ENCODE data around the gene NOM1. TPM values are rescaled to one million over a fixed set of nuclear protein-coding genes. Genes with fewer than 3 reads are reported as not detected.

NOM1 gene
- total RNA-seq, 1 experiment from 2014 or later, result 30.3 TPM

DNA sequence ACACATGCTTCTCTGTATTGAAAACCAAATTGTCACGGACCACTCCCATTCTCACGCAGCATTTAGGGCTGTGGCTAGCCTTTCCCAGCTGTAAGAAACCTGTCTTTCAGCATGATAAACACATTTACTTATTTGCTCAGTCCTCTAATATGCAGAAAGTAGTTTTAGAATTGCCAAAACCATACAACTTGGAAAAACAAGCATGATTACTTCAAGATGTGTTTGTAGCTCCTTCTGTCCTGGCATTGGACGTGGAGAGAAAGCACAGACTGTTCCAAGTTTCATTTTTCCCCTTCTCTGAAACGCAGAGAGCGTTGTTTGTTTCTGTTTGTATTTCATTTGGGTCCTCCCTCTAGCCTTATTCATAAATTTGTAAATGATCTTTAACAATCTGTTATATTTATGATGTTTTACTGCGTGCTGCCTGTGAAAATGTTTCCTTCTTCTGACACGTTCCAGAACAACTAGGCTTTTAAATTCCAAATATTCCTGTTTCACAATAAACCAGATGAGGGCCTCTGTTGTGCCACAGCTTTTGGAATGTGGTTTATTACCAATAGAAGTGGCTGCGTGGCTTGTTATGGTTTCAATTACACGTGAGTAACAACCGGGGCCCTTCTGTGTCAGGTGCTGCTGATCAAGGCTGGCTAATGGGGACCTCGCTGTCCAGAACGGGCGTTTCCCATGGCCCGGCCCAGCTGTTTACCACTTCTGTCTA lies 34.8 kb downstream of the NOM1 start:
- Histone ChIP-seq H3K27me3 (ENCODE audit: control insufficient read depth, insufficient read depth, low read length) (no peaks in the 10 kb centered on the region), H3K9me3 (ENCODE audit: control insufficient read depth, insufficient read depth, low read depth, low read length) (no peaks in the 10 kb centered on the region), H3K4me3 (ENCODE audit: low read depth in 2 of 2, low read length in 2 of 2) (no peak overlapping the region), H3K36me3 (ENCODE audit: control insufficient read depth, insufficient read depth, low read length) (peaks cover 3% of the 10 kb centered on the region; the same call in 1 of the 2 replicates), H3K4me1 (ENCODE audit: control insufficient read depth, insufficient read depth, low read length) (no peaks in the 10 kb centered on the region), H3K27ac (ENCODE audit: low read length) (no peak overlapping the region)
- POLR2A ChIA-PET, result no interaction called here
- TF ChIP-seq, protein P1, sequence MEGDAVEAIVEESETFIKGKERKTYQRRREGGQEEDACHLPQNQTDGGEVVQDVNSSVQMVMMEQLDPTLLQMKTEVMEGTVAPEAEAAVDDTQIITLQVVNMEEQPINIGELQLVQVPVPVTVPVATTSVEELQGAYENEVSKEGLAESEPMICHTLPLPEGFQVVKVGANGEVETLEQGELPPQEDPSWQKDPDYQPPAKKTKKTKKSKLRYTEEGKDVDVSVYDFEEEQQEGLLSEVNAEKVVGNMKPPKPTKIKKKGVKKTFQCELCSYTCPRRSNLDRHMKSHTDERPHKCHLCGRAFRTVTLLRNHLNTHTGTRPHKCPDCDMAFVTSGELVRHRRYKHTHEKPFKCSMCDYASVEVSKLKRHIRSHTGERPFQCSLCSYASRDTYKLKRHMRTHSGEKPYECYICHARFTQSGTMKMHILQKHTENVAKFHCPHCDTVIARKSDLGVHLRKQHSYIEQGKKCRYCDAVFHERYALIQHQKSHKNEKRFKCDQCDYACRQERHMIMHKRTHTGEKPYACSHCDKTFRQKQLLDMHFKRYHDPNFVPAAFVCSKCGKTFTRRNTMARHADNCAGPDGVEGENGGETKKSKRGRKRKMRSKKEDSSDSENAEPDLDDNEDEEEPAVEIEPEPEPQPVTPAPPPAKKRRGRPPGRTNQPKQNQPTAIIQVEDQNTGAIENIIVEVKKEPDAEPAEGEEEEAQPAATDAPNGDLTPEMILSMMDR (IDR thresholded peaks at IDR 0.05), result no peak
- TF ChIP-seq TCF7L2 (IDR thresholded peaks at IDR 0.05; ENCODE audit: low read depth, low read length) (no peak), POLR2AphosphoS5 (IDR thresholded peaks at IDR 0.05; ENCODE audit: low read depth, low read length) (no peak), SIN3A (IDR thresholded peaks at IDR 0.05; ENCODE audit: borderline replicate concordance, insufficient read depth, low read depth, low read length) (no peak)
- TF ChIP-seq, protein P2, sequence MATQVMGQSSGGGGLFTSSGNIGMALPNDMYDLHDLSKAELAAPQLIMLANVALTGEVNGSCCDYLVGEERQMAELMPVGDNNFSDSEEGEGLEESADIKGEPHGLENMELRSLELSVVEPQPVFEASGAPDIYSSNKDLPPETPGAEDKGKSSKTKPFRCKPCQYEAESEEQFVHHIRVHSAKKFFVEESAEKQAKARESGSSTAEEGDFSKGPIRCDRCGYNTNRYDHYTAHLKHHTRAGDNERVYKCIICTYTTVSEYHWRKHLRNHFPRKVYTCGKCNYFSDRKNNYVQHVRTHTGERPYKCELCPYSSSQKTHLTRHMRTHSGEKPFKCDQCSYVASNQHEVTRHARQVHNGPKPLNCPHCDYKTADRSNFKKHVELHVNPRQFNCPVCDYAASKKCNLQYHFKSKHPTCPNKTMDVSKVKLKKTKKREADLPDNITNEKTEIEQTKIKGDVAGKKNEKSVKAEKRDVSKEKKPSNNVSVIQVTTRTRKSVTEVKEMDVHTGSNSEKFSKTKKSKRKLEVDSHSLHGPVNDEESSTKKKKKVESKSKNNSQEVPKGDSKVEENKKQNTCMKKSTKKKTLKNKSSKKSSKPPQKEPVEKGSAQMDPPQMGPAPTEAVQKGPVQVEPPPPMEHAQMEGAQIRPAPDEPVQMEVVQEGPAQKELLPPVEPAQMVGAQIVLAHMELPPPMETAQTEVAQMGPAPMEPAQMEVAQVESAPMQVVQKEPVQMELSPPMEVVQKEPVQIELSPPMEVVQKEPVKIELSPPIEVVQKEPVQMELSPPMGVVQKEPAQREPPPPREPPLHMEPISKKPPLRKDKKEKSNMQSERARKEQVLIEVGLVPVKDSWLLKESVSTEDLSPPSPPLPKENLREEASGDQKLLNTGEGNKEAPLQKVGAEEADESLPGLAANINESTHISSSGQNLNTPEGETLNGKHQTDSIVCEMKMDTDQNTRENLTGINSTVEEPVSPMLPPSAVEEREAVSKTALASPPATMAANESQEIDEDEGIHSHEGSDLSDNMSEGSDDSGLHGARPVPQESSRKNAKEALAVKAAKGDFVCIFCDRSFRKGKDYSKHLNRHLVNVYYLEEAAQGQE (IDR thresholded peaks at IDR 0.05; ENCODE audit: insufficient read depth in 1 of 2, low read depth in 2 of 2, low read length in 1 of 2), result no peak
- intact Hi-C loops (cut with micrococcal nuclease; ENCODE audit: unreplicated experiment) (no loop called here), in situ Hi-C loops (cut with HindIII; ENCODE audit: low pct_unique_long_range_greater_than_20kb, low sequenced_read_pairs) (no loop called here)
- ATAC-seq, result no peak
- CTCF ChIA-PET, result no interaction called here
- DNase-seq (ENCODE audit: low read depth, low spot score), result no peak
- no TSS peak for BruUV-seq (replicated peaks)

DNA sequence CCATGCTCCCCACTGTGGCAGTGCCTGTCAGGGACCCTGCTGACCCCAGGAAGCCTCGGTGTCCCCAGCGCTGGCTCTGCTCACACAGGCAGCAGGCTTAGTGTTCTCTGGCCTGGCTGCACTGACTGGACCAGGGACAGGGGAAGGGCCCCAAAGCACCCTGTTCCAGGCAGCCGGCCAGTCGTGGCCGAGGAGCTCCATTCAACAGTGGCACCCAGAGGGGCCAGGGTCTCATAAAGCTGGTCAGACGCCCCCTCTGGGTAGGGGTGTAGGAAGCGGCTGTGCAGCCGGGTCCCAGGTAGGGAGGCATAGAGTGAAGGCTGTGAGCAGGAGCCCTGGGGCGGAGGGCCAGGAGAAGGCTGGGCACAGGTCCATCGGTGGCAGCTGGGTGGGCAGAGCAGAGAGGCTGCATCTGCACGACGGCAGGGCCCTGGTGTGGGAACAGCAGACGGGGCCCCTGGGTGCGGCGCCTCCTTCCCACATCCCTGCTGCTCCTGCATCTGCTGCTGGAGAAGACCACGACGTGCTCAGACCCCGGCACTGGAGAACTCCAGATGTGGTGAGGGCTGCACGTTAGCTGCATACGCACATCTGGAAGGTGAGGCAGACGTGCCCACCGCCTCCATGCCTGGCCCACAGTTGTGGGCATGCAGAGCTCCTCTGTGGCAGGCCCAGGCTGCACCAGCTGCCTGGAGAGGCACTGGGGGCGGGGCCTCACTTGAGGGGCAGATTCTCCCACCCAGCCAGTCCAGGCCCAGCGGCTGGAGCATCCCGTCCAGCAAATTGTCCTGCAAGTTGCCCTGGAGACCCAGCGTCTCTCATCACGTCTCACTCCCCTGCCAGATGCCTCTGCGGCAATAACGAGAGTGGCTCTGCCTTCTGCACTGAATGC lies 35.8 kb downstream of the NOM1 start:
- TF ChIP-seq, protein P2 (IDR thresholded peaks at IDR 0.05; ENCODE audit: insufficient read depth in 1 of 2, low read depth in 2 of 2, low read length in 1 of 2), result no peak
- TF ChIP-seq TCF7L2 (IDR thresholded peaks at IDR 0.05; ENCODE audit: low read depth, low read length) (no peak), SIN3A (IDR thresholded peaks at IDR 0.05; ENCODE audit: borderline replicate concordance, insufficient read depth, low read depth, low read length) (no peak), POLR2AphosphoS5 (IDR thresholded peaks at IDR 0.05; ENCODE audit: low read depth, low read length) (no peak)
- H3K9me3 ChIP-seq (ENCODE audit: control insufficient read depth, insufficient read depth, low read depth, low read length), result no peaks in the 10 kb centered on the region
- in situ Hi-C loops (cut with HindIII; ENCODE audit: low pct_unique_long_range_greater_than_20kb, low sequenced_read_pairs) (no loop called here), intact Hi-C loops (cut with micrococcal nuclease; ENCODE audit: unreplicated experiment) (no loop called here)
- ATAC-seq, result no peak
- peaks cover 3% of the 10 kb centered on the region; the same call in 1 of the 2 replicates for H3K36me3 ChIP-seq (ENCODE audit: control insufficient read depth, insufficient read depth, low read length)
- DNase-seq (ENCODE audit: low read depth, low spot score), result no peak
- ChIA-PET CTCF (no interaction called here), POLR2A (no interaction called here)
- no peaks in the 10 kb centered on the region for H3K4me1 ChIP-seq (ENCODE audit: control insufficient read depth, insufficient read depth, low read length)
- H3K4me3 ChIP-seq (ENCODE audit: low read depth in 2 of 2, low read length in 2 of 2), result no peak overlapping the region
- no peak overlapping the region for H3K27ac ChIP-seq (ENCODE audit: low read length)
- no TSS peak for BruUV-seq (replicated peaks)
- H3K27me3 ChIP-seq (ENCODE audit: control insufficient read depth, insufficient read depth, low read length), result no peaks in the 10 kb centered on the region

All from Panc1 (cell line).